Coronary artery (tissue), 2 donors: ENCODE results near the gene NAT8L.

Experiments
- DNase-seq: peaks from one replicate; pipeline ENCODE4 v3.0.0-alpha.2; 2017; ENCODE audit warnings: low spot score
- H3K27ac ChIP-seq, 2 donors: fragments of 200-600 bp; sonication (generic); one replicate each; pipeline ENCODE4 v1.5.1; 2016 to 2019
- H3K4me3 ChIP-seq: fragments of 200-600 bp; sonication (generic); 2 replicates; pipeline ENCODE4 v1.5.1; 2016; ENCODE audit warnings: mild to moderate bottlenecking, moderate library complexity
- CTCF ChIP-seq: fragments of 200-600 bp; sonication (generic); IDR thresholded peaks from one replicate; pipeline ENCODE4 v1.5.1; 2019; ENCODE audit warnings: antibody characterized with exemption

Gene NAT8L

GRCh38 chr4:2075987-2076907, 17.1 kb downstream of the NAT8L start:
- Histone ChIP-seq H3K27ac (no peak overlapping the region), H3K4me3 (no peak overlapping the region)
- peak; percentile 65 for DNase-seq
- TF ChIP-seq CTCF = no peak

GRCh38 chr4:2076908-2077536, 17.9 kb downstream of the NAT8L start:
- H3K27ac ChIP-seq = no peak overlapping the region
- no peak overlapping the region for H3K4me3 ChIP-seq
- DNase-seq = peak; percentile 50
- TF ChIP-seq CTCF = no peak

GRCh38 chr4:2077537-2078460, 18.7 kb downstream of the NAT8L start:
- peak; percentile 52 for DNase-seq
- no peak for TF ChIP-seq CTCF
- Histone ChIP-seq H3K4me3 (no peak overlapping the region), H3K27ac (no peak overlapping the region)

- DNase-seq = peak; percentile 19
- no peak overlapping the region for H3K4me3 ChIP-seq
- H3K27ac ChIP-seq = no peak overlapping the region
- no peak for TF ChIP-seq CTCF
Observed at GRCh38 chr4:2078584-2078983, 19.5 kb downstream of the NAT8L start.

GRCh38 chr4:2079006-2079405, 19.9 kb downstream of the NAT8L start:
- no peak overlapping the region for H3K27ac ChIP-seq
- H3K4me3 ChIP-seq = no peak overlapping the region
- TF ChIP-seq CTCF = no peak
- DNase-seq = peak; percentile 50

- TF ChIP-seq CTCF = no peak
- Histone ChIP-seq H3K27ac (no peak overlapping the region), H3K4me3 (no peak overlapping the region)
- DNase-seq = peak; percentile 49
Observed at GRCh38 chr4:2079926-2080325, 20.8 kb downstream of the NAT8L start.
